Left ventricle myocardium inferior (tissue), 1 donor: ENCODE results near the gene NLRP1. TPM values are rescaled to one million over a fixed set of nuclear protein-coding genes. Genes with fewer than 3 reads are reported as not detected.

Source experiments
- DNase-seq: peaks from one replicate; pipeline ENCODE4 v3.0.0-alpha.2; 2020
- H3K27ac ChIP-seq: fragments of 200-600 bp; replicated peaks from 2 replicates; pipeline ENCODE4 v1.8.0; 2021
- H3K27me3 ChIP-seq: fragments of 200-600 bp; 2 replicates; pipeline ENCODE4 v1.8.0; 2021; ENCODE audit warnings: low read depth
- H3K36me3 ChIP-seq: fragments of 200-600 bp; 2 replicates; pipeline ENCODE4 v1.8.0; 2021
- H3K4me1 ChIP-seq: fragments of 200-600 bp; 2 replicates; pipeline ENCODE4 v1.8.0; 2021
- H3K4me3 ChIP-seq: fragments of 200-600 bp; 2 replicates; pipeline ENCODE4 v1.8.0; 2021; ENCODE audit warnings: mild to moderate bottlenecking, moderate library complexity
- H3K9me3 ChIP-seq: fragments of 200-600 bp; replicated peaks from 2 replicates; pipeline ENCODE4 v1.8.0; 2021
- CTCF ChIP-seq: fragments of 200-600 bp; IDR thresholded peaks from 2 replicates; pipeline ENCODE4 v1.8.0; 2021; ENCODE audit warnings: antibody characterized with exemption, mild to moderate bottlenecking, borderline replicate concordance
- intact Hi-C: fragments of 100-400 bp; cut with micrococcal nuclease; formaldehyde crosslinking; loops from one replicate; pipeline ENCODE4 v1.11.0; 2022
- total RNA-seq: library from RNA; stranded (reverse); fragmentation: NEBNext Ultra II Directional; extraction: Animal tissue kit (Norgen Biotek cat#: 25700); gene quantifications from one replicate; pipeline ENCODE4 v1.2.1, GENCODE V29; 2021
- donor health status: DM: no; HTN: yes; CAD: no; lungs with severe emphysema.

NLRP1 gene
- total RNA-seq, 1 donor from 2014 or later, result 8.3 TPM

- DNase-seq, result no peak
- H3K4me3 ChIP-seq, result no peak overlapping the region
- intact Hi-C loops, result no loop called here
- H3K27me3 ChIP-seq, result peaks cover 5% of the 10 kb centered on the region
- peaks cover 30% of the 10 kb centered on the region for H3K36me3 ChIP-seq
- no peak overlapping the region for H3K27ac ChIP-seq
- H3K4me1 ChIP-seq, result peaks cover 13% of the 10 kb centered on the region
- TF ChIP-seq CTCF, result no peak
- H3K9me3 ChIP-seq, result no peaks in the 10 kb centered on the region
These were observed 91.3 kb downstream of the NLRP1 start for GRCh38 chr17:5492970-5493369.

- Histone ChIP-seq H3K4me1 (peaks cover 47% of the 10 kb centered on the region), H3K36me3 (peaks cover 43% of the 10 kb centered on the region), H3K4me3 (no peak overlapping the region), H3K9me3 (no peaks in the 10 kb centered on the region), H3K27ac (no peak overlapping the region), H3K27me3 (no peaks in the 10 kb centered on the region)
- no peak for TF ChIP-seq CTCF
- intact Hi-C loops, result no loop called here
- no peak for DNase-seq
These were observed 95.6 kb downstream of the NLRP1 start for GRCh38 chr17:5488752-5489151.

- no peaks in the 10 kb centered on the region for H3K9me3 ChIP-seq
- H3K27me3 ChIP-seq, result no peaks in the 10 kb centered on the region
- H3K4me1 ChIP-seq, result peaks cover 47% of the 10 kb centered on the region
- H3K4me3 ChIP-seq, result peak within 1 kb of the TSS; percentile 92
- peaks cover 60% of the 10 kb centered on the region for H3K36me3 ChIP-seq
- no peak for TF ChIP-seq CTCF
- intact Hi-C loops, result no loop called here
- H3K27ac ChIP-seq, result peak within 1 kb of the TSS; percentile 100
- DNase-seq, result peak; percentile 98
These were observed 97.8 kb downstream of the NLRP1 start, which contains the start of gene MIS12 for GRCh38 chr17:5486206-5487124. Gene MIS12, plus strand, starts transcription at chr17:5486566. Its CDS starts 2,297 bp downstream, at chr17:5488863.

- DNase-seq, result no peak
- Histone ChIP-seq H3K4me1 (peaks cover 47% of the 10 kb centered on the region), H3K27me3 (no peaks in the 10 kb centered on the region), H3K27ac (peak within 1 kb of the TSS; percentile 100), H3K4me3 (peak within 1 kb of the TSS; percentile 92), H3K36me3 (peaks cover 65% of the 10 kb centered on the region), H3K9me3 (no peaks in the 10 kb centered on the region)
- intact Hi-C loops, result no loop called here
- TF ChIP-seq CTCF, result no peak
These were observed 98.8 kb downstream of the NLRP1 start, which contains the start of gene DERL2 for GRCh38 chr17:5485270-5486205. Gene DERL2, minus strand, starts transcription at chr17:5486178. Its CDS starts 17 bp downstream, at chr17:5486161.

GRCh38 chr17:5481451-5481850, 102.9 kb downstream of the NLRP1 start:
- TF ChIP-seq CTCF, result no peak
- peaks cover 79% of the 10 kb centered on the region for H3K36me3 ChIP-seq
- no peak overlapping the region for H3K4me3 ChIP-seq
- intact Hi-C loops, result no loop called here
- H3K27ac ChIP-seq, result no peak overlapping the region
- H3K27me3 ChIP-seq, result no peaks in the 10 kb centered on the region
- no peaks in the 10 kb centered on the region for H3K9me3 ChIP-seq
- peaks cover 19% of the 10 kb centered on the region for H3K4me1 ChIP-seq
- no peak for DNase-seq
